K562 (cell line): Measurements from ENCODE around the gene PSMC2. TPM values are rescaled to one million over a fixed set of nuclear protein-coding genes. Genes with fewer than 3 reads are reported as not detected.

ENCODE experiments used
- ELK3 ChIP-seq: fragments of 450-650 bp; formaldehyde crosslinking; IDR thresholded peaks from 2 replicates; pipeline ENCODE4 v1.4.0; 2020; ENCODE audit warnings: mild to moderate bottlenecking
- HDAC2 ChIP-seq: fragments of 450-650 bp; IDR thresholded peaks from 2 replicates; pipeline ENCODE4 v1.6.1; 2016; ENCODE audit warnings: mild to moderate bottlenecking
- MAFK ChIP-seq: IDR thresholded peaks from 2 replicates; pipeline ENCODE4 v1.6.1; 2011; ENCODE audit warnings: low read length, improper control_type of control experiment
- MCM3 ChIP-seq: fragments of 450-650 bp; IDR thresholded peaks from 2 replicates; pipeline ENCODE4 v1.6.1; 2016
- NFATC3 ChIP-seq: fragments of 450-650 bp; IDR thresholded peaks from 2 replicates; pipeline ENCODE4 v1.6.1; 2017; ENCODE audit warnings: mild to moderate bottlenecking
- NUFIP1 ChIP-seq: fragments of 450-650 bp; IDR thresholded peaks from 2 replicates; pipeline ENCODE4 v1.6.1; 2018; ENCODE audit not compliant: partially characterized antibody
- POU5F1 ChIP-seq: fragments of 150-350 bp; IDR thresholded peaks from 2 replicates; pipeline ENCODE4 v1.6.1; 2014; ENCODE audit warnings: borderline replicate concordance, low read length, low read depth, mild to moderate bottlenecking; ENCODE audit not compliant: partially characterized antibody
- PTTG1 ChIP-seq: fragments of 450-650 bp; IDR thresholded peaks from 2 replicates; pipeline ENCODE4 v1.6.1; 2016; ENCODE audit warnings: low read depth, mild to moderate bottlenecking, missing genetic modification characterization, missing compliant biosample characterization
- RUNX1 ChIP-seq: sonication (generic); IDR thresholded peaks from 2 replicates; pipeline ENCODE4 v1.6.1; 2016; ENCODE audit warnings: antibody characterized with exemption, low read depth
- SP1 ChIP-seq: sonication (generic); formaldehyde crosslinking; IDR thresholded peaks from 2 replicates; pipeline ENCODE4 v1.8.1; 2022; ENCODE audit warnings: mild to moderate bottlenecking, missing genetic modification reagents
- U2AF1 ChIP-seq: fragments of 200-400 bp; formaldehyde crosslinking; optimal IDR thresholded peaks from 2 replicates; pipeline ENCODE3; 2017; ENCODE audit warnings: mild to moderate bottlenecking, low read depth, low read length, moderate library complexity
- XRCC3 ChIP-seq: fragments of 450-650 bp; IDR thresholded peaks from 2 replicates; pipeline ENCODE4 v1.6.1; 2017; ENCODE audit warnings: mild to moderate bottlenecking, moderate library complexity
- ZBTB33 ChIP-seq: sonication (generic); formaldehyde crosslinking; IDR thresholded peaks from 2 replicates; pipeline ENCODE4 v1.8.1; 2023; ENCODE audit warnings: mild to moderate bottlenecking, missing genetic modification reagents
- ZNF644 ChIP-seq: fragments of 200-800 bp; sonication (Bioruptor generic); IDR thresholded peaks from 2 replicates; pipeline ENCODE4 v1.6.1; 2016; ENCODE audit warnings: low read depth, missing genetic modification characterization, missing compliant biosample characterization
- ZNF764 ChIP-seq: fragments of 250-450 bp; sonication (Bioruptor Pico); IDR thresholded peaks from 2 replicates; pipeline ENCODE4 v1.4.0; 2020; ENCODE audit warnings: low read depth, mild to moderate bottlenecking, moderate library complexity
- polyA plus RNA-seq, 8 experiments: library from polyadenylated mRNA; depleted of rRNA in 4 of 8; stranded (reverse) in 5 of 8; unstranded in 3 of 8; fragments of >200 nt; fragmentation: Nextera tagmentation in 2 of 8; fragmentation: Illumina TruSeq in 1 of 8; extraction: Ambion mirVana in 2 of 8; extraction: Trizol in 1 of 8; gene quantifications; 2 replicates each; pipeline versions ENCODE4 v1.2.1 to v1.2.3, GENCODE V29; 2011 to 2014; ENCODE audit warnings: inconsistent platforms in 1 of 8, missing spikeins in 1 of 8
- total RNA-seq, 7 experiments: library from RNA; depleted of rRNA in 6 of 7; stranded (reverse); fragments of >200 nt in 6 of 7; fragmentation: Illumina TruSeq in 2 of 7; extraction: Trizol in 2 of 7; gene quantifications; 2 replicates each; pipeline versions ENCODE4 v1.2.1 to v1.2.3, GENCODE V29; 2011 to 2021; ENCODE audit warnings: low replicate concordance in 1 of 7
- TF ChIP-seq, protein P1 (sequence below): fragments of 250-450 bp; sonication (Bioruptor Pico); IDR thresholded peaks from 2 replicates; pipeline ENCODE4 v1.4.0; 2020
- TF ChIP-seq, protein P2 (sequence below), 3 experiments: fragments of 200-800 bp in 1 of 3; fragments of 250-450 bp in 1 of 3; fragments of 450-650 bp in 1 of 3; sonication (Bioruptor Pico) in 1 of 3; sonication (Bioruptor generic) in 1 of 3; formaldehyde crosslinking in 1 of 3; IDR thresholded peaks; 2 replicates each; pipeline versions ENCODE4 v1.6.1 to v1.8.0; 2016 to 2022; ENCODE audit warnings: mild to moderate bottlenecking in 2 of 3, missing genetic modification characterization in 2 of 3, missing compliant biosample characterization in 1 of 3, moderate library complexity in 1 of 3
- TF ChIP-seq, protein P3 (sequence below), 2 experiments: fragments of 450-650 bp; IDR thresholded peaks; 2 replicates each; pipeline ENCODE4 v1.6.1; 2016

The PSMC2 gene
- total and polyA plus RNA-seq, 9 of the 15 experiments (the other 6 are each of a cell fraction or from before 2014, with no cell fraction given), result 316 to 1,105 (median 511) TPM

GRCh38 chr7:103344453-103345149 is 2.8 kb upstream of the PSMC2 start, which contains the start of gene DNAJC2 (continued):
- no peak for TF ChIP-seq ZBTB33 (CRISPR knock-in tag)
- TF ChIP-seq, protein P1, sequence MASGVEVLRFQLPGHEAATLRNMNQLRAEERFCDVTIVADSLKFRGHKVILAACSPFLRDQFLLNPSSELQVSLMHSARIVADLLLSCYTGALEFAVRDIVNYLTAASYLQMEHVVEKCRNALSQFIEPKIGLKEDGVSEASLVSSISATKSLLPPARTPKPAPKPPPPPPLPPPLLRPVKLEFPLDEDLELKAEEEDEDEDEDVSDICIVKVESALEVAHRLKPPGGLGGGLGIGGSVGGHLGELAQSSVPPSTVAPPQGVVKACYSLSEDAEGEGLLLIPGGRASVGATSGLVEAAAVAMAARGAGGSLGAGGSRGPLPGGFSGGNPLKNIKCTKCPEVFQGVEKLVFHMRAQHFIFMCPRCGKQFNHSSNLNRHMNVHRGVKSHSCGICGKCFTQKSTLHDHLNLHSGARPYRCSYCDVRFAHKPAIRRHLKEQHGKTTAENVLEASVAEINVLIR (CRISPR knock-in tag), result peak; percentile 62
- TF ChIP-seq, protein P2, sequence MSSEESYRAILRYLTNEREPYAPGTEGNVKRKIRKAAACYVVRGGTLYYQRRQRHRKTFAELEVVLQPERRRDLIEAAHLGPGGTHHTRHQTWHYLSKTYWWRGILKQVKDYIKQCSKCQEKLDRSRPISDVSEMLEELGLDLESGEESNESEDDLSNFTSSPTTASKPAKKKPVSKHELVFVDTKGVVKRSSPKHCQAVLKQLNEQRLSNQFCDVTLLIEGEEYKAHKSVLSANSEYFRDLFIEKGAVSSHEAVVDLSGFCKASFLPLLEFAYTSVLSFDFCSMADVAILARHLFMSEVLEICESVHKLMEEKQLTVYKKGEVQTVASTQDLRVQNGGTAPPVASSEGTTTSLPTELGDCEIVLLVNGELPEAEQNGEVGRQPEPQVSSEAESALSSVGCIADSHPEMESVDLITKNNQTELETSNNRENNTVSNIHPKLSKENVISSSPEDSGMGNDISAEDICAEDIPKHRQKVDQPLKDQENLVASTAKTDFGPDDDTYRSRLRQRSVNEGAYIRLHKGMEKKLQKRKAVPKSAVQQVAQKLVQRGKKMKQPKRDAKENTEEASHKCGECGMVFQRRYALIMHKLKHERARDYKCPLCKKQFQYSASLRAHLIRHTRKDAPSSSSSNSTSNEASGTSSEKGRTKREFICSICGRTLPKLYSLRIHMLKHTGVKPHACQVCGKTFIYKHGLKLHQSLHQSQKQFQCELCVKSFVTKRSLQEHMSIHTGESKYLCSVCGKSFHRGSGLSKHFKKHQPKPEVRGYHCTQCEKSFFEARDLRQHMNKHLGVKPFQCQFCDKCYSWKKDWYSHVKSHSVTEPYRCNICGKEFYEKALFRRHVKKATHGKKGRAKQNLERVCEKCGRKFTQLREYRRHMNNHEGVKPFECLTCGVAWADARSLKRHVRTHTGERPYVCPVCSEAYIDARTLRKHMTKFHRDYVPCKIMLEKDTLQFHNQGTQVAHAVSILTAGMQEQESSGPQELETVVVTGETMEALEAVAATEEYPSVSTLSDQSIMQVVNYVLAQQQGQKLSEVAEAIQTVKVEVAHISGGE (CRISPR knock-in tag; IDR thresholded peaks at IDR 0.05), result peak; percentile 95 to 99 (median 99)
- TF ChIP-seq POU5F1, result no peak
- TF ChIP-seq PTTG1 (tag), result no peak
- no peak; the same call in 1 of the 2 replicates for TF ChIP-seq NFATC3
- TF ChIP-seq ZNF764 (CRISPR knock-in tag), result peak; percentile 13; the same call in 1 of the 2 replicates
- TF ChIP-seq U2AF1, result no peak
- no peak for TF ChIP-seq MCM3
- TF ChIP-seq, protein P3, sequence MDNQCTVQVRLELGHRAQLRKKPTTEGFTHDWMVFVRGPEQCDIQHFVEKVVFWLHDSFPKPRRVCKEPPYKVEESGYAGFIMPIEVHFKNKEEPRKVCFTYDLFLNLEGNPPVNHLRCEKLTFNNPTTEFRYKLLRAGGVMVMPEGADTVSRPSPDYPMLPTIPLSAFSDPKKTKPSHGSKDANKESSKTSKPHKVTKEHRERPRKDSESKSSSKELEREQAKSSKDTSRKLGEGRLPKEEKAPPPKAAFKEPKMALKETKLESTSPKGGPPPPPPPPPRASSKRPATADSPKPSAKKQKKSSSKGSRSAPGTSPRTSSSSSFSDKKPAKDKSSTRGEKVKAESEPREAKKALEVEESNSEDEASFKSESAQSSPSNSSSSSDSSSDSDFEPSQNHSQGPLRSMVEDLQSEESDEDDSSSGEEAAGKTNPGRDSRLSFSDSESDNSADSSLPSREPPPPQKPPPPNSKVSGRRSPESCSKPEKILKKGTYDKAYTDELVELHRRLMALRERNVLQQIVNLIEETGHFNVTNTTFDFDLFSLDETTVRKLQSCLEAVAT (IDR thresholded peaks at IDR 0.05), result peak in 1 of 2 experiments; percentile 69; a peak in 2 of 4 replicates
- TF ChIP-seq RUNX1, result no peak
- no peak for TF ChIP-seq ELK3 (CRISPR knock-in tag)
- no peak for TF ChIP-seq ZNF644 (tag)
- TF ChIP-seq HDAC2, result peak; percentile 62
- no peak; the same call in 1 of the 2 replicates for TF ChIP-seq XRCC3
- peak; percentile 48 for TF ChIP-seq SP1 (CRISPR knock-in tag)
- no peak for TF ChIP-seq NUFIP1
- TF ChIP-seq MAFK, result peak; percentile 63
